Stimulated activated CD4-positive, alpha-beta T cell treated with anti-CD3 and anti-CD28 coated beads, TNF-alpha, amount 100 ng/mL, for 1 hour (primary cell): ENCODE measurements around the gene DNAJC21.

Experiments
- DNase-seq, 3 donors: peaks; one replicate each; pipeline ENCODE4 v3.0.0-alpha.2; 2020; ENCODE audit warnings: low read depth in 3 of 3, low spot score in 1 of 3

DNAJC21 gene

GRCh38 chr5:34929134-34929719, at the start of gene DNAJC21:
Gene DNAJC21 (plus strand): TSS chr5:34929559. CDS start chr5:34929820, 261 bp downstream.
- peak; percentile 92 to 98 (median 96) for DNase-seq

- no peak for DNase-seq
These were observed 48.1 kb upstream of the DNAJC21 start for GRCh38 chr5:34881246-34881645.

- no peak for DNase-seq
These were observed 42.8 kb upstream of the DNAJC21 start for GRCh38 chr5:34886392-34887119.

GRCh38 chr5:34889394-34889793, 40.0 kb upstream of the DNAJC21 start:
- no peak for DNase-seq

- DNase-seq = no peak
These were observed 37.4 kb upstream of the DNAJC21 start for GRCh38 chr5:34891981-34892380.

GRCh38 chr5:34892414-34892813, 36.9 kb upstream of the DNAJC21 start:
- no peak for DNase-seq

- no peak for DNase-seq
These were observed 34.6 kb upstream of the DNAJC21 start for GRCh38 chr5:34894716-34895115.

GRCh38 chr5:34895641-34896419, 33.5 kb upstream of the DNAJC21 start:
- no peak for DNase-seq

- no peak for DNase-seq
These were observed 31.7 kb upstream of the DNAJC21 start for GRCh38 chr5:34897646-34898045.

GRCh38 chr5:34898258-34898895, 31.0 kb upstream of the DNAJC21 start:
- peak; percentile 27 to 39 (median 33) for DNase-seq

- no peak for DNase-seq
These were observed 30.3 kb upstream of the DNAJC21 start for GRCh38 chr5:34899066-34899465.

GRCh38 chr5:34900652-34901051, 28.7 kb upstream of the DNAJC21 start:
- no peak for DNase-seq

- no peak for DNase-seq
These were observed 26.1 kb upstream of the DNAJC21 start for GRCh38 chr5:34903260-34903659.

GRCh38 chr5:34905564-34905963, 23.8 kb upstream of the DNAJC21 start:
- no peak for DNase-seq

GRCh38 chr5:34913072-34913471, 16.3 kb upstream of the DNAJC21 start:
- no peak for DNase-seq

GRCh38 chr5:34914671-34915138, 14.7 kb upstream of the DNAJC21 start:
- peak in 1 of 3 donors; percentile 8 for DNase-seq

- peak; percentile 79 to 88 (median 82) for DNase-seq
These were observed 14.1 kb upstream of the DNAJC21 start, which contains the start of the genes BRIX1 and RAD1 for GRCh38 chr5:34915139-34915855. Gene BRIX1 (plus strand): TSS chr5:34915711. CDS start chr5:34915739, 28 bp downstream. Gene RAD1 (minus strand): TSS chr5:34915504. CDS start chr5:34914892, 612 bp downstream.

GRCh38 chr5:34915856-34916192, 13.5 kb upstream of the DNAJC21 start:
- no peak for DNase-seq

GRCh38 chr5:34916518-34916917, 12.8 kb upstream of the DNAJC21 start:
- no peak for DNase-seq

- DNase-seq = no peak
These were observed 11.3 kb upstream of the DNAJC21 start for GRCh38 chr5:34918025-34918424.

- DNase-seq = no peak
These were observed 10.3 kb upstream of the DNAJC21 start for GRCh38 chr5:34919077-34919476.
